Measurements from ENCODE around the gene HOXB1. TPM values are rescaled to one million over a fixed set of nuclear protein-coding genes. Genes with fewer than 3 reads are reported as not detected.
"Not testable (repeated sequence)": the region's sequence is repeated elsewhere in the genome, so short reads cannot be mapped to it uniquely, and the experiment has no call there.

HOXB1 gene
- total RNA-seq, 1 experiment from 2014 or later: not detected

DNA sequence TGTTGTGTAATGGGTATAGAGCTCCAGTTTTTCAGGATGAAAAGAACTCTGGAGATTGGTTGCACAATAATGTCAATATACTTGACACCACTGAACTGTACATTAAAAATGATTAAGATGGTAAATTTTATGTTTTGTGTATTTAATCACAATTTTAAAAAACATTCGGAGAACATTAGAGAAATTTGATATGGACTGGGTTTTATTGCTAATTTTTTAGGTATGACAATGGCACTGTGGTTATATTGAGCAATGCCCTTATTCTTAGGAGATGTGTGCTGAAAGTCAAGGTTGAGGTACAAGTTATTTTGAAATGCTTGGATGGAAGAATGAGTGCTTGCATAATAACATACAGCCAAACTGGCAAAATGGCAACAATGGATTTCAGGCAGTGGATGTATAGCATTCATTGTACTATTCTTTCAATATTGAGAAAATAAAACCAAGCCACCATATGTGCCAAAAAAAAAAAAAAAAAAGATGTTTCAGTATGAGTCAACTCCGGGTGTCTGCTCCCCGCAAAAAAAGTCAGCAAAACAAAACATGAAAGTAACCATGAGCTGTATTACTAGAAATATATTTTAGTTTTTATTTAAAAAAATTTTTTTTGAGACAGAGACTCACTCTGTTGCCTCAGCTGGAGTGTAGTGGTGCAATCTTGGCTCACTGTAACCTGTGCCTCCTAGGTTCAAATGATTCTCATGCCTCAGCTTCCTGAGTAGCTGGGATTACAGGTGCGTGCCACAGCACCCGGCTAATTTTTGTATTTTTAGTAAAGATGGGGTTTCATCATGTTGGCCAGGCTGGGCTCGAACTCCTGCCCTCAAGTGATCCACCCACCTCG lies 19.8 kb downstream of the HOXB1 start:
- H3K27me3 Mint-ChIP-seq (ENCODE audit: insufficient read depth, unreplicated experiment): peaks cover 37% of the 10 kb centered on the region
- ChIA-PET POLR2A (interaction anchor here (1.0 kb wide), 1 partner anchor 8 kb away, joined by 3 read pairs; no protein-coding TSS in a partner anchor), CTCF (interaction anchor here (0.6 kb wide), 1 partner anchor 446 kb away, joined by 3 read pairs; no protein-coding TSS in a partner anchor)
- peak; percentile 83 for DNase-seq (ENCODE audit: unreplicated experiment)
- intact Hi-C loops (cut with micrococcal nuclease): no loop called here
- H3K36me3 Mint-ChIP-seq (ENCODE audit: insufficient read depth, unreplicated experiment): no peaks in the 10 kb centered on the region
- TF ChIP-seq CTCF (IDR thresholded peaks at IDR 0.05; ENCODE audit: unreplicated experiment): no peak
- H3K27ac Mint-ChIP-seq (ENCODE audit: low read depth, unreplicated experiment): peak overlapping the region; percentile 51
- peaks cover 8% of the 10 kb centered on the region for H3K4me1 Mint-ChIP-seq (ENCODE audit: insufficient read depth, unreplicated experiment)
- BruUV-seq (replicated peaks): no TSS peak
- no peaks in the 10 kb centered on the region for H3K9me3 Mint-ChIP-seq (ENCODE audit: unreplicated experiment)
- H3K4me3 Mint-ChIP-seq (ENCODE audit: unreplicated experiment): no peak overlapping the region

- H3K27me3 Mint-ChIP-seq (ENCODE audit: insufficient read depth, unreplicated experiment): peaks cover 31% of the 10 kb centered on the region
- TF ChIP-seq CTCF (IDR thresholded peaks at IDR 0.05; ENCODE audit: unreplicated experiment): no peak
- POLR2A ChIA-PET: no interaction called here
Measured at GRCh38 chr17:48510381-48510760, 20.4 kb downstream of the HOXB1 start.

GRCh38 chr17:48509708-48510107 lies 21.1 kb downstream of the HOXB1 start:
- BruUV-seq (replicated peaks); H3K27ac Mint-ChIP-seq (ENCODE audit: low read depth, unreplicated experiment); DNase-seq (ENCODE audit: unreplicated experiment); H3K4me3 Mint-ChIP-seq (ENCODE audit: unreplicated experiment); H3K9me3 Mint-ChIP-seq (ENCODE audit: unreplicated experiment); H3K4me1 Mint-ChIP-seq (ENCODE audit: insufficient read depth, unreplicated experiment); POLR2A ChIA-PET; intact Hi-C loops (cut with micrococcal nuclease); CTCF ChIA-PET; H3K36me3 Mint-ChIP-seq (ENCODE audit: insufficient read depth, unreplicated experiment): not testable (repeated sequence)
- peaks cover 24% of the 10 kb centered on the region for H3K27me3 Mint-ChIP-seq (ENCODE audit: insufficient read depth, unreplicated experiment)

More at GRCh38 chr17:48510381-48510760, 20.4 kb downstream of the HOXB1 start:
- Mint-ChIP-seq H3K4me3 (ENCODE audit: unreplicated experiment) (no peak overlapping the region), H3K4me1 (ENCODE audit: insufficient read depth, unreplicated experiment) (peaks cover 8% of the 10 kb centered on the region), H3K27ac (ENCODE audit: low read depth, unreplicated experiment) (no peak overlapping the region), H3K9me3 (ENCODE audit: unreplicated experiment) (no peaks in the 10 kb centered on the region), H3K36me3 (ENCODE audit: insufficient read depth, unreplicated experiment) (no peaks in the 10 kb centered on the region)
- DNase-seq (ENCODE audit: unreplicated experiment): no peak
- CTCF ChIA-PET: no interaction called here
- intact Hi-C loops (cut with micrococcal nuclease): no loop called here
- no TSS peak for BruUV-seq (replicated peaks)

GRCh38 chr17:48506246-48506645 lies 24.6 kb downstream of the HOXB1 start:
- Mint-ChIP-seq H3K27me3 (ENCODE audit: insufficient read depth, unreplicated experiment) (no peaks in the 10 kb centered on the region), H3K27ac (ENCODE audit: low read depth, unreplicated experiment) (no peak overlapping the region), H3K36me3 (ENCODE audit: insufficient read depth, unreplicated experiment) (no peaks in the 10 kb centered on the region), H3K4me1 (ENCODE audit: insufficient read depth, unreplicated experiment) (peaks cover 8% of the 10 kb centered on the region), H3K4me3 (ENCODE audit: unreplicated experiment) (no peak overlapping the region), H3K9me3 (ENCODE audit: unreplicated experiment) (no peaks in the 10 kb centered on the region)
- ChIA-PET CTCF (interaction anchor here (0.7 to 3.6 kb wide), 2 partner anchors 14 to 730 kb away, joined by 3 to 23 read pairs; no protein-coding TSS in a partner anchor), POLR2A (no interaction called here)
- intact Hi-C loops (cut with micrococcal nuclease): no loop called here
- DNase-seq (ENCODE audit: unreplicated experiment): no peak
- no TSS peak for BruUV-seq (replicated peaks)
- no peak for TF ChIP-seq CTCF (IDR thresholded peaks at IDR 0.05; ENCODE audit: unreplicated experiment)

Measured in MCF 10A (cell line).